Esophagus (tissue), 2 donors: ENCODE results near the gene SLBP. TPM values are rescaled to one million over a fixed set of nuclear protein-coding genes. Genes with fewer than 3 reads are reported as not detected.
A peak's percentile ranks its signal among the peaks of the same experiment; 100 is the strongest.

ENCODE experiments used
- H3K27ac ChIP-seq, 2 donors: one replicate each; pipeline ENCODE4 v1.5.1; 2013; ENCODE audit warnings: low read depth in 2 of 2, mild to moderate bottlenecking in 2 of 2, inconsistent platforms in 1 of 2, low read length in 1 of 2, moderate library complexity in 1 of 2
- H3K27me3 ChIP-seq, 2 donors: one replicate each; pipeline ENCODE4 v1.6.1; 2013; ENCODE audit warnings: low read length in 2 of 2, control low read depth in 1 of 2, mild to moderate bottlenecking in 1 of 2; ENCODE audit not compliant: insufficient read depth in 2 of 2, control insufficient read depth in 1 of 2
- H3K36me3 ChIP-seq, 2 donors: one replicate each; pipeline ENCODE4 v1.6.1; 2013; ENCODE audit warnings: low read length in 1 of 2; ENCODE audit not compliant: control insufficient read depth in 2 of 2, insufficient read depth in 2 of 2
- H3K4me1 ChIP-seq, 2 donors: one replicate each; pipeline ENCODE4 v1.6.1; 2013; ENCODE audit warnings: low read length in 1 of 2; ENCODE audit not compliant: control insufficient read depth in 2 of 2, insufficient read depth in 2 of 2
- H3K4me3 ChIP-seq, 2 donors: one replicate each; pipeline ENCODE4 v1.5.1; 2013; ENCODE audit warnings: low read length in 2 of 2, mild to moderate bottlenecking in 2 of 2, low read depth in 1 of 2, moderate library complexity in 1 of 2
- H3K9me3 ChIP-seq, 2 donors: one replicate each; pipeline ENCODE4 v1.6.1; 2013; ENCODE audit warnings: mild to moderate bottlenecking in 2 of 2, low read depth in 1 of 2, low read length in 1 of 2, moderate library complexity in 1 of 2; ENCODE audit not compliant: control insufficient read depth in 2 of 2, insufficient read depth in 1 of 2
- WGBS, 2 donors: extraction: QIAGEN DNeasy Blood & Tissue Kit; methylation state at CpG; one replicate each; pipeline ENCODE4 v1.1.7; 2013; 5-methylcytosine and 5-hydroxymethylcytosine counted together
- polyA plus RNA-seq, 2 donors: library from polyadenylated mRNA; stranded (reverse); fragments of 200-250 nt; gene quantifications; one replicate each; pipeline ENCODE4 v1.2.3, GENCODE V29; 2013
- donor health status: healthy with polysubstance abuse.
- donor health status: Bipolar disorder and iron deficiency.

The SLBP gene
- polyA plus RNA-seq, 2 donors = 24.9 to 38.5 TPM

DNA sequence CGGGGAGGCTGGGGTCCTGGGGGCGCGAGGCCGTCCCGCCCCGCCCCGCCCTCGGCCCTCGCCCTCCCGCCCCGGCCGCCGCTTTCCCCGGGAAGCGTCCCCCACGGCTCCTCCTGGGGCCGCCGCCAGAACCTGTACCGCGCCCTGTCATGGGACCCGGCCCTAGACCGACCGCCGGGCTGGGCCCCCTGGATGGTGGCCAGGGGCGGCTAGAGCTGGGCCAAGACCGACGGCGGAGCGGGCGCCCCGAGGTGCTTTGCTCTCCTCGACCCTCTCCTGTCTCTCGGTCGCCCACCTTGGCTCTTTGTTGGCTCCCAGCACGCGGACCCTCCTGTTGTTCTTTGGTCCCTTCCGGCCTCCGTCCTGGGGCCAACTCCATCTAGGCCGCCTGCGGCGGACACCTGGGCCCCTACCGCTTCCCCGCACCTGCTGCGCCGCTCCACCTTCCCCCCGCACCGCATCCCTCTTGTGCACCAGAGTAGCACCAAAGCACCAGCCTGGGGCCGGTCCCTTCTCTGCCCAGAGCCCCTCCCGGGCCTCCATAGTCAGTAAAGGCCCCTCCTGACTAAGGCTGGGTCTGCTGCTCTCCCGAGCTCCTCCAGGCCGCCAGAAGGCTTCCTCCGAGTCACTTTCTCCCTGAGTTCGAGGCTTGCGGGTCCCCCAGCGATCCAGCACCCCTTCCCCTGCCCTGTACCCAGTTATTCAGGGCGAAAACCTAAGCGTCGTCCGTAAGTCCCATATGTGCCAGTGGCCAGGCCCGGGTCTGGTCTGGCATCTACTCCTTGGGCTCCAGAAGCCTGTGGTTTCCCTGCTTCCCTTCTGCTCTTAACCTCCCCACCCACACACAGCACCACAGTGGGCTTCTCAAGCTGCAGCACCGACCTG, 9.8 kb upstream of the SLBP start:
- H3K9me3 ChIP-seq = no peaks in the 10 kb centered on the region
- no peaks in the 10 kb centered on the region for H3K27me3 ChIP-seq
- H3K36me3 ChIP-seq = peaks cover 8 to 26% of the 10 kb centered on the region in 2 donors
- 3 to 5% methylated on average over 44 to 61 of the region's 61 CpGs for WGBS, 2 donors
- H3K4me3 ChIP-seq = peak overlapping the region; percentile 56 to 74
- H3K27ac ChIP-seq = peak overlapping the region; percentile 66 to 96
- peaks cover 23 to 27% of the 10 kb centered on the region in 2 donors for H3K4me1 ChIP-seq

DNA sequence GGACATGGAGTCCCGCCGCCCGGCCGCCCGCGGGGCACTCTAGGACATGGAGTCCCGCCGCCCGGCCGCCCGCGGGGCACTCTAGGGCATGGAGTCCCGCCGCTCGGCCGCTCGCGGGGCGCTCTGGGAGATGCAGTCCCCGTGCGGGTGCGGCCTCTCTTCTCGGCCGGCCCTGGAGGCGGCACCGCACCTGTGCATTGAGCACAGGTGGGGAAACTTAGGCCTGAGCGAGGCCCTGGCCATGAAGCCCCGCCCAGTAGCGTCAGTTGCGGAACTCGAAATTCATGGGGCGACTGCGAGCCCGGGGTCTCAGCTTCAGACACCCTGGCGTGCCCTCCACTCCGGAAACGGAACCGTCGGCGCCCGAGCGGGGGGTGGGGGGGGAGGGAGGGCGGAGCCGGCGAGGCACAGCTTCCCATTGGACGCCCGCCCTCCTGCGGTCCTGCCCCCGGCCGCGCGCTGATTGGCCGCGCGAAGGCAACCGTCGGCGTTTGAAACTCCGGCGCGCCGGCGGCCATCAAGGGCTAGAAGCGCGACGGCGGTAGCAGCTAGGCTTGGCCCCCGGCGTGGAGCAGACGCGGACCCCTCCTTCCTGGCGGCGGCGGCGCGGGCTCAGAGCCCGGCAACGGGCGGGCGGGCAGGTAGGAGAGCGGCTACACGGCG, 9.0 kb upstream of the SLBP start, which contains the start of the genes TACC3 and TMEM129:
TSS of gene TACC3 (plus strand) at position 519 of the 663 bp plus-strand sequence. CDS start 1,901 bp downstream, outside the sequence.
TSS of gene TMEM129 (minus strand) at position 321 of the 663 bp plus-strand sequence. CDS start 486 bp downstream, outside the sequence.
- Histone ChIP-seq H3K4me1 (peaks cover 20 to 27% of the 10 kb centered on the region in 2 donors), H3K27ac (peak within 1 kb of the TSS; percentile 96 to 99), H3K36me3 (peaks cover 10 to 30% of the 10 kb centered on the region in 2 donors), H3K4me3 (peak within 1 kb of the TSS; percentile 74 to 94), H3K9me3 (no peaks in the 10 kb centered on the region), H3K27me3 (no peaks in the 10 kb centered on the region)
- WGBS, 2 donors = 0 to 1% methylated on average over 69 to 83 of the region's 83 CpGs

- 1% methylated on average over 58 to 79 of the region's 79 CpGs for WGBS, 2 donors
- H3K36me3 ChIP-seq = peaks cover 10 to 27% of the 10 kb centered on the region in 2 donors
- peaks cover 20 to 29% of the 10 kb centered on the region in 2 donors for H3K4me1 ChIP-seq
- H3K4me3 ChIP-seq = peak overlapping the region; percentile 74 to 94
- no peaks in the 10 kb centered on the region for H3K27me3 ChIP-seq
- H3K27ac ChIP-seq = peak overlapping the region; percentile 96 to 99
- no peaks in the 10 kb centered on the region for H3K9me3 ChIP-seq
These were observed 8.3 kb upstream of the SLBP start for GRCh38 chr4:1720163-1720983.

- no peak overlapping the region for H3K4me3 ChIP-seq
- peak overlapping the region in 1 of 2 donors; percentile 68 for H3K27ac ChIP-seq
These were observed 6.2 kb upstream of the SLBP start for GRCh38 chr4:1718095-1718850.

DNA sequence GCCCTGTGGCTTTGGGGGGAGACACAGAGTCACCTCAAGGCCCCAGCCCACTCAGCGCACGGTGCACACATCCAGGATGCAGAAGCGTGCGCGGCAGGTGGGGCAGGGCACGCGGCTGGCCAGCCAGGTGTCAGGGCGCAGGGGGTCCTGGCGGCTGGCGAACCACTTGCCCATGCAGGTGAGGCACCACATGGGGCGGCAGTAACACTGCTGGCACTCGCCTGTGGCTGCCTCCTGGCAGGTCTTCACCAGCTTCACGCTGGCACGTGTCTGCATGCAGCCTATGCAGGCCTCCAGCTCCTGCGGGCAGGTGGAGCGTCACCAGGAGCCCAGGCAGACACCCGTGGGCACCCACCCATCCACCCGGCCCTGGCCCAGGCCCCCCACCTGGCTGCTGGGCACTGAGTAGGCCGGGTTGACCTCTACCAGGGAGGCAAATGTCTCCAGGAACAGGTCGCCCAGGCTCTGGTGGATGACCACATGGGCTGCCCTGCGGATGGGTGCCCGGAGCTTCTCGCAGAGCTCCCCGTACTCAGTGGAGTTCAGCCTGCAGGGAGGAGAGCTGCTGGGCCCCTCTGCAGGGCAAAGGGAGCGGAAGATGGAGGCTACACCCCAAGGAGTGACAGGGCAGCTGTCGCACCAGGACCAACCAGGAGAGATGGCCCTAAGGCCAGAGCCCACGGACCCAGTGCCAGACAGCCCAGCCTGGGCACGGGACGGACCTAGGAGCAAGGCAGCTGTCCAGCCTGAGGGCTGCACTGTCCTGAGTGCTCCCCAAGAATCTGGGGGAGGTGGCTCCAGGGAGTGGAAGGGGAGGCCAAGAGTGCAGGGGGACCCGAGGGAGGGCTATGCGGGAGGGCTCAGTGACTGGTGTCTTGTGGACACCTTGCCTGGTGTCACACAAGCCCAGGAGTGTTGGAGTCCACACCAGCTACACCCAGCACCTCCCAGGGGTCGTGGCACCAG, 5.3 kb upstream of the SLBP start:
- peak overlapping the region in 1 of 2 donors; percentile 38 for H3K27ac ChIP-seq
- peaks cover 20 to 37% of the 10 kb centered on the region in 2 donors for H3K4me1 ChIP-seq
- 73 to 77% methylated on average over 32 of the region's 32 CpGs for WGBS, 2 donors
- H3K27me3 ChIP-seq = no peaks in the 10 kb centered on the region
- no peaks in the 10 kb centered on the region for H3K9me3 ChIP-seq
- no peak overlapping the region for H3K4me3 ChIP-seq
- H3K36me3 ChIP-seq = peaks cover 5 to 25% of the 10 kb centered on the region in 2 donors

More at GRCh38 chr4:1718095-1718850, 6.2 kb upstream of the SLBP start:
- peaks cover 20 to 36% of the 10 kb centered on the region in 2 donors for H3K4me1 ChIP-seq
- H3K36me3 ChIP-seq = peaks cover 6 to 25% of the 10 kb centered on the region in 2 donors
- 57 to 72% methylated on average over 30 to 31 of the region's 31 CpGs for WGBS, 2 donors
- no peaks in the 10 kb centered on the region for H3K9me3 ChIP-seq
- H3K27me3 ChIP-seq = no peaks in the 10 kb centered on the region

DNA sequence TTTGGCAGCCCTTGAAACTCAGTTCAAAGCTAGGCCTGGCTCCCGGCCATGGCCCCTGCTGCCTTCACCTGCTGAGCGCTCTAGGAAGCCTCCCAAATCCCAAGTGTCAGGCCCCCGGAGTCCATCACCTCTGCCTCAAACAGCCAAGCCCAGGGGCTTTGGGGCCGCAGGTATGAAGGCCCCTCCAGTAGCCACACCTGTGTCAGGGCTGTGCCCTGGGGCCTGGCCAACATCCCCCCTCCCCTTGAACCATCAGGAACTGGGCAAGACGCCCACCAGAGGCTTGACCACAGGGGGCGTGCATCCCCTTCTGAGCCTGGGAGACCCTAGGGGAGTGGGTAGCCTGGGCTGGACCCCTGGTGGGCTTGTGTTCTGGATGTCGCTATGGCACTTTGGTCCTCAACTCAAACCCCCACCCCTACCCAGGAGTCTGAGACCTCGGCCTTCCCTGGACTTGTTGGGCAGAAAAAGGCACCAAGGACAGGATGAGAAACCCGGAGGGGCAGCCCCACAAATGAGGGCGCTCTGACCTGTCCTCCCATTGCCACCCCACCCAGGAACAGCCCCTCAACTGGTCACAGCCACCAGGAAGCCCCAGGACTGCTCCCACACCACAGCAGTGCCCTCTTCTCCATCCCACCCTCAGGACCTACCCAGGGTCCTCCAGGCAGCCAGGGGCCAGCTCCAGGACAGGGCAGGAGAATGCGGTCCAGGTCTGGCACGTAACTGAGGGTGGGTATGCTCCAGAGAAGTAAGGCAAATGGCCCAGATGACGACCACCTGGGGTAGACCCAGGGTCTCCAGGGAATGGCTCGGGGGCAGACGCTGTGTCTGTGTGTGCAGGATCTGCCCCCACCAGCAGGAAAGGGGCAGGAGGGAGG, 4.2 kb upstream of the SLBP start:
- Histone ChIP-seq H3K4me3 (no peak overlapping the region), H3K9me3 (no peaks in the 10 kb centered on the region), H3K4me1 (peaks cover 13 to 30% of the 10 kb centered on the region in 2 donors), H3K27ac (no peak overlapping the region), H3K27me3 (no peaks in the 10 kb centered on the region), H3K36me3 (peaks cover 5 to 25% of the 10 kb centered on the region in 2 donors)
- 83 to 84% methylated on average over 15 of the region's 15 CpGs for WGBS, 2 donors

- peaks cover 5 to 25% of the 10 kb centered on the region in 2 donors for H3K36me3 ChIP-seq
- no peaks in the 10 kb centered on the region for H3K27me3 ChIP-seq
- H3K4me3 ChIP-seq = no peak overlapping the region
- H3K27ac ChIP-seq = no peak overlapping the region
- WGBS, 2 donors = 67 to 73% methylated on average over 16 of the region's 16 CpGs
- no peaks in the 10 kb centered on the region for H3K9me3 ChIP-seq
- H3K4me1 ChIP-seq = peaks cover 13 to 30% of the 10 kb centered on the region in 2 donors
These were observed 3.1 kb upstream of the SLBP start for GRCh38 chr4:1715002-1715758.
